MM.1S (cell line): ENCODE results near the gene KBTBD2.

Experiments
- DNase-seq: peaks from one replicate; pipeline ENCODE4 v3.0.0-alpha.2; 2015
- H2AFZ ChIP-seq: fragments of 300-600 bp; sonication (generic); 2 replicates; pipeline ENCODE4 v1.6.0; 2016; ENCODE audit warnings: antibody characterized with exemption, low read length
- H3F3A ChIP-seq: fragments of 300-600 bp; sonication (generic); 2 replicates; pipeline ENCODE4 v1.6.1; 2016; ENCODE audit warnings: mild to moderate bottlenecking, antibody characterized with exemption, low read length, moderate library complexity, mixed read lengths; ENCODE audit not compliant: insufficient read depth
- H3K27ac ChIP-seq: fragments of 300-600 bp; sonication (generic); 2 replicates; pipeline ENCODE4 v1.5.1; 2016; ENCODE audit warnings: mild to moderate bottlenecking, low read length
- H3K27me3 ChIP-seq: fragments of 300-600 bp; sonication (generic); replicated peaks from 2 replicates; pipeline ENCODE4 v1.6.0; 2016; ENCODE audit warnings: low read length; ENCODE audit not compliant: insufficient read depth
- H3K36me3 ChIP-seq: fragments of 300-600 bp; sonication (generic); replicated peaks from 2 replicates; pipeline ENCODE4 v1.6.1; 2016; ENCODE audit warnings: mild to moderate bottlenecking, low read length, mixed read lengths; ENCODE audit not compliant: insufficient read depth
- H3K4me1 ChIP-seq: fragments of 300-600 bp; sonication (generic); 2 replicates; pipeline ENCODE4 v1.6.1; 2016; ENCODE audit warnings: low read length, mixed read lengths
- H3K4me2 ChIP-seq: fragments of 300-600 bp; sonication (generic); 2 replicates; pipeline ENCODE4 v1.6.0; 2016; ENCODE audit warnings: low read depth, low read length
- H3K4me3 ChIP-seq: fragments of 300-600 bp; sonication (generic); 2 replicates; pipeline ENCODE4 v1.5.1; 2016; ENCODE audit warnings: low read length, mixed read lengths
- H3K79me2 ChIP-seq: fragments of 300-600 bp; sonication (generic); 2 replicates; pipeline ENCODE4 v1.6.1; 2016; ENCODE audit warnings: mixed run types, low read length, mixed read lengths
- H3K9ac ChIP-seq: fragments of 300-600 bp; sonication (generic); 2 replicates; pipeline ENCODE4 v1.6.1; 2016; ENCODE audit warnings: low read length, mixed read lengths
- H3K9me2 ChIP-seq: fragments of 300-600 bp; sonication (generic); replicated peaks from 2 replicates; pipeline ENCODE4 v1.6.1; 2016; ENCODE audit warnings: mild to moderate bottlenecking, low read length, mixed read lengths; ENCODE audit not compliant: insufficient read depth
- H3K9me3 ChIP-seq: fragments of 300-600 bp; sonication (generic); replicated peaks from 2 replicates; pipeline ENCODE4 v1.6.1; 2016; ENCODE audit warnings: mild to moderate bottlenecking, low read length, mixed read lengths; ENCODE audit not compliant: insufficient read depth
- H4K20me1 ChIP-seq: fragments of 300-600 bp; sonication (generic); 2 replicates; pipeline ENCODE4 v1.6.1; 2016; ENCODE audit warnings: mild to moderate bottlenecking, low read length, moderate library complexity, mixed read lengths; ENCODE audit not compliant: insufficient read depth
- EZH2 ChIP-seq: fragments of 300-600 bp; sonication (generic); optimal IDR thresholded peaks from 2 replicates; pipeline ENCODE3; 2017; ENCODE audit warnings: low read depth, mild to moderate bottlenecking, antibody characterized with exemption, low read length, mixed read lengths
- EZH2phosphoT487 ChIP-seq: fragments of 300-600 bp; sonication (generic); IDR thresholded peaks from 2 replicates; pipeline ENCODE4 v1.6.1; 2018; ENCODE audit warnings: antibody characterized with exemption, low read length
- TF ChIP-seq, protein P1 (sequence below): fragments of 300-600 bp; sonication (generic); IDR thresholded peaks from 2 replicates; pipeline ENCODE4 v1.5.1; 2016; ENCODE audit warnings: antibody characterized with exemption, low read length, mixed read lengths

The KBTBD2 gene

DNA sequence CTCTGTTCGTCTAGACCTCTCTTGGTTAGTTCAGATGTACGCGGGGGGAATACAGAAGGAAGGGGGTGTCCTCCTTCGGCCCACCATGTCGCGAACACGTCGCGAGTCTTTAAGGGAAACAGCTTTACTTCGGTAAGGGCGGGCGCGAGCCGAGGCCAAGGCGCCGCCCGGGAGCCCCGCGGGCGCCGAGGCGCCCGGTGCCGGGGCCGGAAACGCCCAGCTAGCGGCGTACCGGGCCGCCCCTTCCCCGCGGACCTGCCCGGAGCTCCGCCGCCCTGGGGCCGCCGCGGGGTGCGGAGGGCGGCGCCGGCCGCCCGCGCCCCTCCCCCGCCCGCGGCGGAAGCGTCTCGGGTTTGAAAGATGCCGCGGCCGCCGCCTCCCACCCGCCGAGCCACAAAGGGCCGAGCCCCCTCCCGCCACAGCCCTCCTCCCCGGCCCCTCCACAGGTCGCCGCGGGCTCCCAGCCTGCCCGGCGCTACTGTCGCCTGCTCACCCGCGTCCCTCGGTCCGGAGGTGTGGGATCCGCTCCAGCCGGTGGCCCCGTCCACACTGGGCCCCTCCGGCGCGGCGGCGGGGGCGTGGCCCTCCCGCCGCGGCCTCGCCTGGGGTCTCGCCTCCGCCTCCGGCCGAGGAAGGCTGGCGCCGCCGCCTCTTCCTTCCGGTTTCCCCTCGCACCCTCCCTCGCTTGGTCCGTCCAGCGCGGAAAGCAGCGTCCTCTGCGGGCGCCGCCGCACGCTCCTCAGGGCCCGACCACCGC, at the start of gene KBTBD2:
TSS of gene KBTBD2 (minus strand) at position 718 of the 757 bp plus-strand sequence. CDS start 12,156 bp downstream, outside the sequence.
- no peaks in the 10 kb centered on the region for H3K9me2 ChIP-seq
- H2AFZ ChIP-seq, result peak within 1 kb of the TSS; percentile 77
- H3K27ac ChIP-seq, result peak within 1 kb of the TSS; percentile 98
- H3K79me2 ChIP-seq, result peaks cover 47% of the 10 kb centered on the region
- H3K4me1 ChIP-seq, result peaks cover 16% of the 10 kb centered on the region
- H3K36me3 ChIP-seq, result no peaks in the 10 kb centered on the region
- peak within 1 kb of the TSS; percentile 85 for H3K4me3 ChIP-seq
- peak within 1 kb of the TSS; percentile 88 for H3K4me2 ChIP-seq
- no peaks in the 10 kb centered on the region for H3K27me3 ChIP-seq
- peaks cover 17% of the 10 kb centered on the region for H4K20me1 ChIP-seq
- no peaks in the 10 kb centered on the region for H3K9me3 ChIP-seq
- H3K9ac ChIP-seq, result peak within 1 kb of the TSS; percentile 97
- peaks cover 28% of the 10 kb centered on the region for H3F3A ChIP-seq
- no peak for TF ChIP-seq EZH2phosphoT487
- no peak for TF ChIP-seq EZH2
- TF ChIP-seq, protein P1, sequence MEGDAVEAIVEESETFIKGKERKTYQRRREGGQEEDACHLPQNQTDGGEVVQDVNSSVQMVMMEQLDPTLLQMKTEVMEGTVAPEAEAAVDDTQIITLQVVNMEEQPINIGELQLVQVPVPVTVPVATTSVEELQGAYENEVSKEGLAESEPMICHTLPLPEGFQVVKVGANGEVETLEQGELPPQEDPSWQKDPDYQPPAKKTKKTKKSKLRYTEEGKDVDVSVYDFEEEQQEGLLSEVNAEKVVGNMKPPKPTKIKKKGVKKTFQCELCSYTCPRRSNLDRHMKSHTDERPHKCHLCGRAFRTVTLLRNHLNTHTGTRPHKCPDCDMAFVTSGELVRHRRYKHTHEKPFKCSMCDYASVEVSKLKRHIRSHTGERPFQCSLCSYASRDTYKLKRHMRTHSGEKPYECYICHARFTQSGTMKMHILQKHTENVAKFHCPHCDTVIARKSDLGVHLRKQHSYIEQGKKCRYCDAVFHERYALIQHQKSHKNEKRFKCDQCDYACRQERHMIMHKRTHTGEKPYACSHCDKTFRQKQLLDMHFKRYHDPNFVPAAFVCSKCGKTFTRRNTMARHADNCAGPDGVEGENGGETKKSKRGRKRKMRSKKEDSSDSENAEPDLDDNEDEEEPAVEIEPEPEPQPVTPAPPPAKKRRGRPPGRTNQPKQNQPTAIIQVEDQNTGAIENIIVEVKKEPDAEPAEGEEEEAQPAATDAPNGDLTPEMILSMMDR, result no peak
- peak; percentile 88 for DNase-seq

DNA sequence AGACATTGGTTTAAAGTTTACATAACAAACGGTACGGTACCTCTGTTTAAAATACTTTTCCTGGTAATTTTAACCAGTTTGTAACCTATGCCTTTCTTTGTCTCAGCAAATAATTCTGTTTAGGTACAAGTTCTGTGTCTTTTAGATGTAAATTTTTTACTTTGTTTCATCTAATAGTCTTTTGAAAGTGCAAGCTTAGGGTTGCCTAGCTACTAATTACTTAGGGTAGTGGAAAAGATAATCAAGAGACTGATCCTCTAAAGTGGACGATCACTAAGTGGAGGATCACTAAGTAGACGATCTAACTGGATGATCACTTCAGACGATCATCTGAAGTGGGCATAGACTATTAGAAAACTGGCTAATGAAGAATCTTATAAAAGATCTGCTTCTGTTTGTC, 49.6 kb upstream of the KBTBD2 start:
- no peaks in the 10 kb centered on the region for H4K20me1 ChIP-seq
- no peak for DNase-seq
- TF ChIP-seq EZH2phosphoT487, result no peak
- TF ChIP-seq EZH2, result no peak
- TF ChIP-seq, protein P1, result no peak
- H3K9ac ChIP-seq, result no peak overlapping the region
- H2AFZ ChIP-seq, result no peak overlapping the region
- no peaks in the 10 kb centered on the region for H3K9me3 ChIP-seq
- no peaks in the 10 kb centered on the region for H3F3A ChIP-seq
- no peaks in the 10 kb centered on the region for H3K79me2 ChIP-seq
- no peaks in the 10 kb centered on the region for H3K36me3 ChIP-seq
- no peaks in the 10 kb centered on the region for H3K9me2 ChIP-seq
- H3K27me3 ChIP-seq, result no peaks in the 10 kb centered on the region
- H3K4me1 ChIP-seq, result no peaks in the 10 kb centered on the region
- no peak overlapping the region for H3K4me2 ChIP-seq
- H3K27ac ChIP-seq, result no peak overlapping the region
- H3K4me3 ChIP-seq, result no peak overlapping the region

DNA sequence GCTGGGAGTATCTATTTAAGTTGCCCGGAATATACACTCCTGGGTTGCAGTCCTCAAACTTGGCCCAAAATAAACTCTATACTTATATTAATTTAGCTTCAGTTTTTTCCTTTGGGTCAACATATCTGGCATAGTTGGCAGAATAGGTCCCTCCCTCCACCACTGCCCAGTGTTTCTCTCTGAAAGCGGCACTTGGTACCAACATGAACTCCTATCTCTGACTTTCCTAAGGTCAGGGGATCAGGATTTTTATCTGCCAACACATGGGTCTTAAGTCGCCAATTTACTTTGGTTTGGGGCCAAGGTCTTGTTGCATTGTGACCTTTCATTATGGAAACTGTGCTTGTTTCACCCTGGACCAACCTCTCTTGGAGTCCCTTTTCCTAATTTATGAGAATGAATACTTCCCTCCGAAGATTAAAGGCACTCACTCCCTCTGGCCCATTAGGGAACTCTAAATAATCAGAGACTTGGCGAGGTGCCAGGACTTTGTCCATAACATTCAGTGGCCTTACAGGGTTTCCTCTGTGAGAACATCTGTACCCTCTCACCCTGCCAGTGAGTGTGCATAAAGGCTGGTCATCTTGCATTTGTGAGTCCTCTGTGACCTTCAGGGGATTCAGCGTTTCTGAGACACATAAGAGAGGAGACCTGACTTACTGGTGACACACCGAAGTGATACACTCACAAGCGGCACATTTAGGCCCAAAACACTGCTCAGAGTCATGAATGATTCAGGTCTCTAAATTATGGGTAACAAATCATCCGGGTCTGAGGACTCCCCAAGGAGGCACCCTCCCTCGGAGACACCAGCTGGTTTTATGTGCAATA, 46.0 kb upstream of the KBTBD2 start:
- TF ChIP-seq EZH2, result no peak
- TF ChIP-seq, protein P1, result no peak
- no peak for TF ChIP-seq EZH2phosphoT487

More for the DNA sequence above, 46.0 kb upstream of the KBTBD2 start:
- Histone ChIP-seq H3K9ac (no peak overlapping the region), H3K4me3 (no peak overlapping the region), H3K27ac (no peak overlapping the region), H3K9me3 (no peaks in the 10 kb centered on the region), H3K9me2 (no peaks in the 10 kb centered on the region), H2AFZ (no peak overlapping the region), H3K79me2 (no peaks in the 10 kb centered on the region), H3K4me1 (no peaks in the 10 kb centered on the region), H4K20me1 (no peaks in the 10 kb centered on the region), H3K27me3 (no peaks in the 10 kb centered on the region), H3K4me2 (no peak overlapping the region), H3F3A (no peaks in the 10 kb centered on the region), H3K36me3 (no peaks in the 10 kb centered on the region)
- no peak for DNase-seq
